KBM-7 (cell line): ENCODE results near the gene VSX2.

Experiments used
- DNase-seq: peaks from one replicate; pipeline ENCODE4 v3.0.0-alpha.2; 2015
- in situ Hi-C: fragments of 300-500 bp; cut with MboI; formaldehyde crosslinking; loops from 2 replicates; pipeline ENCODE4 v1.14.3; 2020; ENCODE audit warnings: low sequenced_read_pairs, low pct_unique_long_range_greater_than_20kb, mixed read lengths

Gene VSX2

DNA sequence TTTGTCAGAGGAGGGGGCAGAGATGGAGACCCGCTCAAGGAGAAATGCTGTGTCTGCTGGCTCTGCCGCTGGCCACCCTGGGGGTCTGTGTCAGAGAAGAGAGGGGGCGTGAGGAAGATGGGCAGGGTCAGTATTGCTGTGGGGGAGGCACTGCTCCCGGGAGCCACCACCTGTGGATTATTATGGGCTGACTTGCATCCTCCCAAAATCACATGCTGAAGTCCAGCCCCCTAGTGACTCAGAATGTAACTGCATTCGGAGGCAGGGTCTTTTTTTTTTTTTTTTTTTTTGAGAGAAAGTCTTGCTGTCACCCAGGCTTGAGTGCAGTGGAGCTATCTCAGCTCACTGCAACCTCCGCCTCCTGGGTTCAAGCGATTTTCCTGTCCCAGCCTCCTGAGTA, 51.2 kb downstream of the VSX2 start:
- DNase-seq, result peak; percentile 66
- in situ Hi-C loops, result no loop called here

- no peak for DNase-seq
- in situ Hi-C loops, result no loop called here
Measured at GRCh38 chr14:74292061-74292460, 52.8 kb downstream of the VSX2 start.

- no peak for DNase-seq
- in situ Hi-C loops, result no loop called here
Measured at GRCh38 chr14:74293606-74294005, 54.4 kb downstream of the VSX2 start.

- no peak for DNase-seq
- in situ Hi-C loops, result no loop called here
Measured at GRCh38 chr14:74296037-74296467, 56.8 kb downstream of the VSX2 start.

- in situ Hi-C loops, result no loop called here
- no peak for DNase-seq
Measured at GRCh38 chr14:74297986-74298385, 58.7 kb downstream of the VSX2 start.

GRCh38 chr14:74299061-74299545, 59.9 kb downstream of the VSX2 start:
- in situ Hi-C loops, result no loop called here
- peak; percentile 67 for DNase-seq

DNA sequence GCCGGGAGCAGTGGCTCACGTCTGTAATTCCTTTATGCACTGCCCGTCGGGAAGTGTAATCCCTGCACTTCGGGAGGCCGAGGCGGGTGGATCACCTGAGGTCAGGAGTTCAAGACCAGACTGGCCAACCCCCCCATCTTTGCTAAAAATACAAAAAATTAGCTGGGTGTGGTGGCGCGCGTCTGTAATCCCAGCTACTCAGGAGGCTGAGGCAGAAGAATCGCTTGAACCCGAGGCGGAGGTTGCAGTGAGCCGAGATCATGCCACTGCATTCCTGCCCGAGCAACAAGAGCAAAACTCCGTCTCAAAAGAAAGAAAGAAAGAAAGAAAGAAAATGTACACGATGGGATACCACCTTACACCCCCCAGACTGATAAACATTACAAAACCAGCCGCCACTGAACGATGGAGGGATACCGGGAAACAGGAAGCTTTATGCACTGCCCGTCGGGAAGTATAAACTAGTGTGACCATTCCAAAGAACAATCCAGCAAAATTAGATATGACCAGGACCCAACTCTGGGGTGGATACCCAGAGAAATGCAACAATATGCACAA, 62.4 kb downstream of the VSX2 start:
- DNase-seq, result no peak
- in situ Hi-C loops, result no loop called here

DNA sequence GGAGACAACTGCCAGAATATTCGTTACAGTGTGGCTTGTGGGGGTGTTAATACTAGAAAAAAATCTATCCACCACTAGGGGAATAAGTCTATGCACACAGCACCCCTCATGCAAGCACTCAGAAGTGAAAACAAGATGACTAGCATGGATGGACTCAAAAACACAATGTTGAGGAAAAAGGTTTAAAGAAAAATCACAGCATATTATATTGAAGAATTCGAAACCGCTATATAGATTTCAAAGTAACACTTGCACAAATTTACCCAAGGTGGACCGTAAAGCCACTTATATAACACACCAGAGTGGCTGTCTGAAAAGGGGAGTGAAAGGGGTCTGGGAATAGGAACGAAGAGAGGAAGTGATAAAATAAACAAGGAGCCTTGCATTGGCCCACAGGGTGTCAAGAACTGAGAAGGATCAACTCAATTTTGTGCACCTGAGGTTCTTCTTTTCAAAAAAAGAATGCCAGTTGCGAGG, 62.9 kb downstream of the VSX2 start:
- in situ Hi-C loops, result no loop called here
- DNase-seq, result peak; percentile 75

DNA sequence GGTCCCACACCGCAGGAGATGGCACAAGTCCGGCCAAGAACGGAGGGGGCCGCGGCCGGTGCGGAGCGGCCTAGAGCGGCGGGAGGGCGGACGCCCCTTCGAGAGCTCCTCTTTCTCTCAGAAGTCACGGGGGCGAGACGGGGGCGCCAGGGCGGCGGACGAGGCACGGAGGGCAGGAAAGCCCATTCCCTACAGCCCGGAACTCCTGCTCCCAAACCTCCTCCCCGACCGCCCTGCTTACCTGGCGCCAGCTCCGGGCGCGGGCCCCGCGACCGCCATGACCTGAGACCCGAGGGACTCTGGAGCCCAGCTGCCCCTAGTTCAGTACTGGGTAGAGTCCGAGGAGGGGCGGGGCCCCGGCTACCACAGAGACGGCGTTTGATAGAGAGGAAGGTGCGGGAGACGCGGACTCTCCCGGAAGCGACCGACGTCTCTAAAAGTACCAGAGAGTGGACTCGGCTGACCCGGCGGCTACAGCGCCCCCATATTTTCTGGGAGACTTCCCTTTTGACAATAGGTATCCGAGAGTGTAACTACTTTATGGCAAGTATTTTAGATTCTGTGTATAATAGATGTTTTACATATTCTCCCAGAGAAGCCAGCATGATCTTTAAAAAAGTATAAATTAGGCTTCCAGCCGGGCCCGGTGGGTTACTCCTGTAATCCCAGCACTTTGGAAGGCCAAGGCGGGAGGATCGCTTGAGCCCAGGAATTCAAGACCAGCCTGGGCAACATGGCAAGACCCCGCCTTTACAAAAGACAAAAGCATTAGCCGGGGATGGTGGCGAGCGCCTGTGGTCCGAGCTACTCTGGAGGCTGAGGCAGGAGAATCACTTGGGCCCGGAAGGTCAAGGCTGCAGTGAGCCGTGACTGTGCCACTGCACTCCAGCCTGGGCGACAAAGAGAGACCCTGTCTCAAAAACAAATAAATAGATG, 63.7 kb downstream of the VSX2 start, which contains the start of gene ABCD4:
Gene ABCD4 (minus strand): TSS at position 301 of the 936 bp plus-strand sequence. CDS start 22 bp downstream, at position 279.
- DNase-seq, result peak; percentile 93
- in situ Hi-C loops, result no loop called here

DNA sequence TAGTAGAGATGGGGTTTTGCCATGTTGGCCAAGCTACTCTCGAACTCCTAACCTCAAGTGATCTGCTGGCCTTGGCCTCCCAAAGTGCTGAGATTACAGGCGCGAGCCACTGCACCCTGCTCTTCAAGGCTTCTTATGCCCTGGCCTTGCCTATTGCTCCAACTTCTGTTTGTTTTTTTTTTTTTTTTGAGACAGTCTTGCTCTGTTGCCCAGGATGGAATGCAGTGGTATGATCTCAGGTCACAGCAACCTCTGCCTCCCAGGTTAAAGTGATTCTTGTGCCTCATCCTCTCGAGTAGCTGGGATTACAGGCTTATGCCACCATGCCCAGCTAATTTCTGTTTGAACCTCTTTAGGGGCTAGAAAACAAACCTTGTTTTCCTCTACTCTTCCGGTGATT, 69.4 kb downstream of the VSX2 start:
- in situ Hi-C loops, result no loop called here
- DNase-seq, result no peak

DNA sequence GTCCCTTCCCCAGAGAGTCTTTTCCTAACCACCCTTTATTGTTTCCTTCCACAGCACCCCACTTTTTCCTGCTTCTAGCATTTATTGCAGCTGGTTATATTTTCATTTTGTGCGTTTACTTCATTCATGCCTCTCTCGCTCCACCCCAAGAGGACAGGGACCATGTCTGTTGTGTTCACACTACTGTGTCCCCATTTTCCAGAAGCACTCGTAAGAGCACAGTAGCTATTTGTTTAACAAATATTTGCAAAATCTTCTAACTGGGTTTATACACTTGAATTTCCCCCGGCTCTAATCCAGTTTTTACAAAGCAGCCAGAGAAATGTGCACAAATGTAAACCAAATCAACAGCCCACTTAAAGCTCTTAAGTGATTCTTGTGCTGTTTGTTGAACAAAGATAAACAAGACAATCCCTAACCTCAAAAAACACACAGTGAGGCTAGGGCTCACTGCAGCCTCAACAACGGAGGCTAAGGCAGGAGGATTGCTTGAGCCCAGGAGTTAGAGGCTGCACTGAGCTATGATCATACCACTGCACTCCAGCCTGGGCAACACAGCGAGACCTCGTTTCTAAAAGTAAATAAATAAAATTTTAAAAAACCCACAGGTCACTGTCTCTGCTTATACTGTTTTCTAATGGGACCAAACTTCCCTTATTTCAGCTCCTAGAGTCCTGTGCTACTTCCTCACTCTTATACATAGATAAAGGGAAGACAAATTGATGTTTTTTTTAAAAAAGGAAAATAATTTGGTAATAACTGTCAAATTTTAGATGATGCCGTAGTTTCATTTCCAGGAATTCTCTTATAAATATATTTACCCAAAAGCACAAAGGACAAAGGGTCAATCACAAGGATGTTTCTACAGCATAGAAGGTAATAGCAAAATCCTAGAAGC, 70.1 kb downstream of the VSX2 start:
- in situ Hi-C loops, result no loop called here
- no peak for DNase-seq

DNA sequence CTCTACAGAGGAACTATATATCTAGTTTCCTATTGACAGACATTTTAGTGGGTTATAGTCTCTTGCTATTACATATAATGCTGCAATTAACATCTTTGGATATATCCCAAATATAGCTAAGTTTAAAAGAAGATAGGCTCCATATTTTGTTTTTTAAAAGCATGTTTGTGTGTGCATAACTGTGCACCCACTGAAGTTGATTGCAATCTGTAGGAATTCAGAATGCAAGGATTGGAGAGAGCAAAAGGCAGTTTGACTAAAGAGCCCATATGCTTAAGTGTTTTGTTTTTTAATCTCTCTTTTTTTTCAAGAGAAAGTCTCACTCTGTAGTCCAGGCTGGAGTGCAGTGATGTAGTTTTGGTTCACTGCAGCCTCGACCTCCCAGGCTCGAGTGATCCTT, 72.9 kb downstream of the VSX2 start:
- no peak for DNase-seq
- in situ Hi-C loops, result no loop called here
